H1 (cell line): Measurements from ENCODE around the gene DPEP1. TPM values are rescaled to one million over a fixed set of nuclear protein-coding genes. Genes with fewer than 3 reads are reported as not detected.

Source experiments
- CTCF ChIA-PET: fragments of 300-600 bp; sonication (Branson Sonifier 250); formaldehyde crosslinking; loops from one replicate; lab custom pipeline; 2021; ENCODE audit not compliant: partially characterized antibody; lab: Charles Lee
- POLR2A ChIA-PET: fragments of 300-600 bp; sonication (Branson Sonifier 250); formaldehyde crosslinking; loops from one replicate; lab custom pipeline; 2021; ENCODE audit warnings: inconsistent platforms; ENCODE audit not compliant: partially characterized antibody; lab: Charles Lee
- DNase-seq, 2 experiments: peaks; one replicate each; pipeline versions ENCODE4 v3.0.0 to v3.0.0-alpha.2; 2010 to 2022; ENCODE audit warnings: low spot score in 2 of 2, low read depth in 1 of 2, mixed read lengths in 1 of 2
- FAIRE-seq: peaks from 2 replicates; lab custom pipeline; 2011; peaks lifted over from hg19 to GRCh38; lab: Jason Lieb, UNC
- H2AFZ ChIP-seq: 2 replicates; pipeline ENCODE4 v1.8.1; 2012; ENCODE audit warnings: low read length, inconsistent platforms
- H2AK5ac ChIP-seq: 2 replicates; pipeline ENCODE4 v1.6.1; 2013; ENCODE audit warnings: low read depth, low read length
- H2BK120ac ChIP-seq: replicated peaks from 2 replicates; pipeline ENCODE3; 2013; ENCODE audit warnings: low read depth, low read length, inconsistent platforms
- H2BK12ac ChIP-seq: 2 replicates; pipeline ENCODE4 v1.6.1; 2013; ENCODE audit warnings: low read depth, low read length
- H2BK15ac ChIP-seq: 2 replicates; pipeline ENCODE4 v1.6.1; 2013; ENCODE audit warnings: low read length
- H2BK20ac ChIP-seq: 2 replicates; pipeline ENCODE4 v1.6.1; 2013; ENCODE audit warnings: low read length
- H2BK5ac ChIP-seq: 2 replicates; pipeline ENCODE4 v1.6.1; 2013; ENCODE audit warnings: low read depth, low read length
- H3K14ac ChIP-seq: 2 replicates; pipeline ENCODE4 v1.6.1; 2013; ENCODE audit warnings: inconsistent platforms; ENCODE audit not compliant: insufficient read length
- H3K18ac ChIP-seq: 2 replicates; pipeline ENCODE4 v1.6.1; 2013; ENCODE audit warnings: low read length; ENCODE audit errors: extremely low read depth
- H3K23ac ChIP-seq: 2 replicates; pipeline ENCODE4 v1.6.1; 2013; ENCODE audit warnings: inconsistent platforms; ENCODE audit not compliant: insufficient read length
- H3K23me2 ChIP-seq: 2 replicates; pipeline ENCODE4 v1.6.1; 2013; ENCODE audit warnings: low read depth, low read length
- H3K27ac ChIP-seq: 2 replicates; pipeline ENCODE4 v1.6.1; 2011; ENCODE audit warnings: low read depth, low read length, inconsistent platforms
- H3K27me3 ChIP-seq, 4 experiments: replicated peaks in 1 of 4; 1 replicate in 1 of 4; 2 replicates in 3 of 4; pipeline versions ENCODE4 v1.6.1 to v1.8.1; 2011 to 2013; ENCODE audit warnings: low read length in 3 of 4, mild to moderate bottlenecking in 3 of 4, inconsistent platforms in 2 of 4, mixed read lengths in 2 of 4, moderate library complexity in 1 of 4; ENCODE audit not compliant: control insufficient read depth in 3 of 4, insufficient read depth in 3 of 4; ENCODE audit errors: extremely low read depth in 1 of 4
- H3K36me3 ChIP-seq, 4 experiments: 2 replicates each; pipeline versions ENCODE4 v1.6.1 to v1.8.1; 2011 to 2013; ENCODE audit warnings: mild to moderate bottlenecking in 4 of 4, low read length in 3 of 4, moderate library complexity in 2 of 4, control low read depth in 1 of 4, inconsistent platforms in 1 of 4; ENCODE audit not compliant: insufficient read depth in 4 of 4, control insufficient read depth in 2 of 4
- H3K4ac ChIP-seq: replicated peaks from 2 replicates; pipeline ENCODE3; 2013; ENCODE audit warnings: low read length, low read depth, mixed read lengths, inconsistent platforms; ENCODE audit not compliant: insufficient read length
- H3K4me1 ChIP-seq, 4 experiments: replicated peaks in 1 of 4; 1 replicate in 1 of 4; 2 replicates in 3 of 4; pipeline versions ENCODE4 v1.6.1 to v1.8.1; 2011 to 2013; ENCODE audit warnings: low read length in 3 of 4, inconsistent platforms in 2 of 4, mixed read lengths in 1 of 4; ENCODE audit not compliant: insufficient read depth in 4 of 4, control insufficient read depth in 3 of 4
- H3K4me2 ChIP-seq, 2 experiments: 2 replicates each; pipeline versions ENCODE4 v1.6.1 to v1.8.1; 2011 to 2013; ENCODE audit warnings: low read depth in 2 of 2, low read length in 2 of 2, control low read depth in 1 of 2, inconsistent platforms in 1 of 2, mild to moderate bottlenecking in 1 of 2; ENCODE audit not compliant: insufficient read depth in 1 of 2
- H3K4me3 ChIP-seq, 4 experiments: fragments of 200-600, 300-600 bp in 1 of 4; sonication (generic), shearing (Covaris generic), sonication (Bioruptor Twin) in 1 of 4; 2 replicates each; pipeline versions ENCODE4 v1.5.1 to v1.8.1; 2011 to 2016; ENCODE audit warnings: low read length in 4 of 4, low read depth in 3 of 4, control low read depth in 2 of 4, inconsistent platforms in 2 of 4, mild to moderate bottlenecking in 2 of 4, mixed read lengths in 1 of 4, moderate library complexity in 1 of 4; ENCODE audit not compliant: insufficient read depth in 2 of 4; ENCODE audit errors: extremely low read depth in 1 of 4
- H3K56ac ChIP-seq: replicated peaks from 2 replicates; pipeline ENCODE3; 2013; ENCODE audit warnings: low read depth, mild to moderate bottlenecking, mixed read lengths, low read length, inconsistent platforms; ENCODE audit not compliant: insufficient read length
- H3K79me1 ChIP-seq: 2 replicates; pipeline ENCODE4 v1.6.1; 2013; ENCODE audit warnings: low read depth, low read length, control low read depth
- H3K79me2 ChIP-seq, 2 experiments: 2 replicates each; pipeline versions ENCODE4 v1.6.1 to v1.8.1; 2012 to 2013; ENCODE audit warnings: low read length in 2 of 2, mild to moderate bottlenecking in 2 of 2, inconsistent platforms in 1 of 2; ENCODE audit not compliant: insufficient read depth in 2 of 2, control insufficient read depth in 1 of 2
- H3K9ac ChIP-seq, 4 experiments: replicated peaks in 1 of 4; 1 replicate in 1 of 4; 2 replicates in 3 of 4; pipeline versions ENCODE4 v1.6.1 to v1.8.1; 2011 to 2013; ENCODE audit warnings: low read depth in 3 of 4, low read length in 3 of 4, control low read depth in 2 of 4, mild to moderate bottlenecking in 2 of 4, moderate library complexity in 2 of 4, inconsistent platforms in 1 of 4; ENCODE audit errors: extremely low read depth in 1 of 4
- H3K9me3 ChIP-seq, 2 experiments: 2 replicates each; pipeline versions ENCODE4 v1.6.1 to v1.8.1; 2012 to 2013; ENCODE audit warnings: mild to moderate bottlenecking in 2 of 2, moderate library complexity in 2 of 2, control low read depth in 1 of 2, inconsistent platforms in 1 of 2, low read depth in 1 of 2, low read length in 1 of 2, mixed read lengths in 1 of 2; ENCODE audit not compliant: insufficient read depth in 2 of 2
- H4K20me1 ChIP-seq, 2 experiments: replicated peaks in 1 of 2; 2 replicates each; pipeline versions ENCODE3 to v1.8.1; 2011 to 2013; ENCODE audit warnings: inconsistent platforms in 2 of 2, low read length in 2 of 2, mild to moderate bottlenecking in 1 of 2; ENCODE audit not compliant: insufficient read depth in 2 of 2, control insufficient read depth in 1 of 2
- H4K5ac ChIP-seq: 2 replicates; pipeline ENCODE4 v1.6.1; 2013; ENCODE audit warnings: low read length, low read depth, mixed read lengths, inconsistent platforms; ENCODE audit not compliant: insufficient read length
- H4K8ac ChIP-seq: 2 replicates; pipeline ENCODE4 v1.8.0; 2013; ENCODE audit warnings: mild to moderate bottlenecking, moderate library complexity, low read length, inconsistent platforms; ENCODE audit not compliant: insufficient read depth; ENCODE audit errors: extremely low read depth
- H4K91ac ChIP-seq: replicated peaks from 2 replicates; pipeline ENCODE3; 2013; ENCODE audit warnings: low read length, mixed read lengths, inconsistent platforms; ENCODE audit not compliant: insufficient read length
- CBX5 ChIP-seq: fragments of 300-800, 300-1000 bp; sonication (generic); IDR thresholded peaks from 2 replicates; pipeline ENCODE4 v1.7.1; 2016; ENCODE audit warnings: antibody characterized with exemption, low read length, low read depth
- CTCF ChIP-seq, 3 experiments: IDR thresholded peaks; 1 replicate in 2 of 3; 2 replicates in 1 of 3; pipeline versions ENCODE4 v1.5.1 to v1.6.1; 2011; ENCODE audit warnings: low read length in 3 of 3, mild to moderate bottlenecking in 3 of 3, inconsistent platforms in 2 of 3, low read depth in 1 of 3, moderate library complexity in 1 of 3; ENCODE audit not compliant: insufficient read depth in 1 of 3; ENCODE audit errors: control extremely low read depth in 1 of 3
- FOSL1 ChIP-seq: IDR thresholded peaks from 2 replicates; pipeline ENCODE4 v1.6.1; 2011; ENCODE audit warnings: mild to moderate bottlenecking, low read depth, low read length, moderate library complexity; ENCODE audit not compliant: insufficient read depth
- KDM1A ChIP-seq: fragments of 200-600, 300-600 bp; sonication (generic); IDR thresholded peaks from 2 replicates; pipeline ENCODE4 v1.7.1; 2016; ENCODE audit warnings: mild to moderate bottlenecking, low read length, borderline replicate concordance
- KDM5A ChIP-seq: fragments of 200-600 bp; IDR thresholded peaks from 2 replicates; pipeline ENCODE4 v1.7.1; 2012; ENCODE audit warnings: mild to moderate bottlenecking, low read length, inconsistent platforms, mixed read lengths
- RAD21 ChIP-seq, 2 experiments: IDR thresholded peaks in 1 of 2; conservative IDR thresholded peaks in 1 of 2; 2 replicates each; pipeline ENCODE4 v1.6.1; 2011; ENCODE audit warnings: low read depth in 2 of 2, low read length in 2 of 2, improper control_type of control experiment in 1 of 2, inconsistent platforms in 1 of 2, mild to moderate bottlenecking in 1 of 2, moderate library complexity in 1 of 2
- SRF ChIP-seq: IDR thresholded peaks from 2 replicates; pipeline ENCODE4 v1.6.1; 2011; ENCODE audit warnings: mild to moderate bottlenecking, low read depth, low read length, moderate library complexity
- TCF12 ChIP-seq: IDR thresholded peaks from 2 replicates; pipeline ENCODE4 v1.6.1; 2011; ENCODE audit warnings: low read depth, mild to moderate bottlenecking, low read length
- USF2 ChIP-seq: IDR thresholded peaks from 2 replicates; pipeline ENCODE4 v1.6.1; 2011; ENCODE audit warnings: low read length, improper control_type of control experiment
- ZNF274 ChIP-seq: IDR thresholded peaks from 2 replicates; pipeline ENCODE4 v1.7.0; 2012; ENCODE audit warnings: low read length, borderline replicate concordance; ENCODE audit errors: extremely low read depth
- WGBS, 2 experiments: shearing (Covaris generic) in 1 of 2; methylation state at CpG; one replicate each; pipeline versions ENCODE4 v1.1.6 to v1.1.7; 2013 to 2015; ENCODE audit warnings: low lambda C conversion rate in 2 of 2, mixed read lengths in 2 of 2, inconsistent platforms in 1 of 2, low coverage in 1 of 2, missing lambda C conversion rate in 1 of 2; ENCODE audit not compliant: insufficient replicate concordance in 2 of 2, insufficient coverage in 1 of 2, insufficient read length in 1 of 2; ENCODE audit errors: extremely low coverage in 1 of 2, missing lambda C conversion rate in 1 of 2; 5-methylcytosine and 5-hydroxymethylcytosine counted together
- polyA plus RNA-seq, 7 experiments: library from polyadenylated mRNA; depleted of rRNA in 3 of 7; stranded (reverse) in 5 of 7; unstranded in 2 of 7; fragments of >200 nt in 5 of 7; fragments of 200-250 nt in 2 of 7; gene quantifications; 1 replicate in 5 of 7; 2 replicates in 1 of 7; 4 replicates in 1 of 7; pipeline versions ENCODE4 v1.2.1 to v1.2.3, GENCODE V29; 2011 to 2013; ENCODE audit warnings: missing spikeins in 2 of 7, mixed read lengths in 2 of 7
- total RNA-seq: library from RNA; stranded (reverse); fragmentation: NEBNext Ultra II Directional; extraction: Animal tissue kit (Norgen Biotek cat#: 25700); gene quantifications from 2 replicates; pipeline ENCODE4 v1.2.1, GENCODE V29; 2021

DPEP1 gene
- total and polyA plus RNA-seq, 2 of the 8 experiments (the other 6 are each of a cell fraction or from before 2014, with no cell fraction given) = 2.8 to 3.1 TPM

- Histone ChIP-seq H4K5ac (no peak overlapping the region), H2BK120ac (no peak overlapping the region), H3K18ac (no peak overlapping the region), H2BK12ac (no peak overlapping the region), H3K27ac (no peak overlapping the region), H2BK20ac (no peak overlapping the region), H3K79me1 (no peaks in the 10 kb centered on the region), H3K79me2 (no peaks in the 10 kb centered on the region), H4K8ac (no peak overlapping the region), H3K23me2 (peaks cover 1% of the 10 kb centered on the region; the same call in 1 of the 2 replicates), H2AK5ac (no peak overlapping the region), H2BK5ac (no peak overlapping the region), H4K20me1 (peaks cover 0 to 2% of the 10 kb centered on the region in 2 experiments), H3K4me2 (no peak overlapping the region), H2AFZ (no peak overlapping the region), H3K23ac (no peak overlapping the region), H3K56ac (no peak overlapping the region), H3K36me3 (no peaks in the 10 kb centered on the region), H3K14ac (no peak overlapping the region), H3K4ac (no peak overlapping the region), H4K91ac (no peak overlapping the region), H2BK15ac (no peak overlapping the region), H3K4me3 (no peak overlapping the region), H3K9me3 (no peaks in the 10 kb centered on the region), H3K27me3 (no peaks in the 10 kb centered on the region; a peak in 1 of 7 replicates), H3K9ac (no peak overlapping the region), H3K4me1 (no peaks in the 10 kb centered on the region)
- FAIRE-seq (no peak), DNase-seq (no peak)
- 89% methylated on average over 6 of the region's 6 CpGs; no CpG with 5 or more reads in 1 of the 2 experiments for WGBS, 2 experiments
- ChIA-PET POLR2A (interaction anchor here (0.8 to 1.1 kb wide), 2 partner anchors 10 to 14 kb away, joined by 3 read pairs; no protein-coding TSS in a partner anchor), CTCF (interaction anchor here (0.9 to 5.4 kb wide), 7 partner anchors 8 to 32 kb away, joined by 3 to 56 read pairs (median 7); partner anchors contain the start of gene DPEP1)
- TF ChIP-seq KDM1A (no peak), CBX5 (no peak), KDM5A (no peak), USF2 (no peak), CTCF (IDR thresholded peaks at IDR 0.05; ENCODE audit: control extremely low read depth in 1 of 3, insufficient read depth in 1 of 3, low read depth in 1 of 3, low read length in 3 of 3) (no peak), SRF (no peak), RAD21 (IDR thresholded peaks at IDR 0.05 in 1 of 2, conservative IDR thresholded peaks at IDR 0.05 in 1 of 2; ENCODE audit: low read depth in 2 of 2, low read length in 2 of 2) (no peak), FOSL1 (no peak), ZNF274 (no peak), TCF12 (no peak)
Observed at GRCh38 chr16:89639385-89639784, 25.9 kb downstream of the DPEP1 start.
